Chondrocyte (in vitro differentiated cells): ENCODE results near the gene PAH. TPM values are rescaled to one million over a fixed set of nuclear protein-coding genes. Genes with fewer than 3 reads are reported as not detected.

Experiments used
- DNase-seq: peaks from one replicate; pipeline ENCODE4 v3.0.0; 2021; ENCODE audit warnings: mixed read lengths, low spot score
- H3K27ac Mint-ChIP-seq: one replicate; pipeline ENCODE4 v1.8.0; 2021; ENCODE audit warnings: mild to moderate bottlenecking, moderate library complexity, mixed read lengths; ENCODE audit not compliant: unreplicated experiment
- H3K27me3 Mint-ChIP-seq: 2 replicates; pipeline ENCODE4 v1.8.0; 2021; ENCODE audit warnings: low read depth, mixed read lengths
- H3K36me3 Mint-ChIP-seq: 2 replicates; pipeline ENCODE4 v1.8.0; 2021; ENCODE audit warnings: low read depth, mixed read lengths
- H3K4me1 Mint-ChIP-seq: 2 replicates; pipeline ENCODE4 v1.8.0; 2021; ENCODE audit warnings: low read depth, mild to moderate bottlenecking, mixed read lengths
- H3K4me3 Mint-ChIP-seq: one replicate; pipeline ENCODE4 v1.8.0; 2021; ENCODE audit warnings: mild to moderate bottlenecking, moderate library complexity, mixed read lengths; ENCODE audit not compliant: unreplicated experiment
- H3K9me3 Mint-ChIP-seq: 2 replicates; pipeline ENCODE4 v1.8.0; 2021; ENCODE audit warnings: low read depth, mixed read lengths
- total RNA-seq: library from RNA; stranded (reverse); gene quantifications from 3 replicates; pipeline ENCODE4 v1.2.1, GENCODE V29; 2021
- TF ChIP-seq, protein P1 (sequence below): fragments of 200-600 bp; sonication (generic); IDR thresholded peaks from 2 replicates; pipeline ENCODE4 v1.5.0; 2021; ENCODE audit warnings: antibody characterized with exemption, mild to moderate bottlenecking, moderate library complexity

The PAH gene
- total RNA-seq, 1 donor from 2014 or later = not detected

DNA sequence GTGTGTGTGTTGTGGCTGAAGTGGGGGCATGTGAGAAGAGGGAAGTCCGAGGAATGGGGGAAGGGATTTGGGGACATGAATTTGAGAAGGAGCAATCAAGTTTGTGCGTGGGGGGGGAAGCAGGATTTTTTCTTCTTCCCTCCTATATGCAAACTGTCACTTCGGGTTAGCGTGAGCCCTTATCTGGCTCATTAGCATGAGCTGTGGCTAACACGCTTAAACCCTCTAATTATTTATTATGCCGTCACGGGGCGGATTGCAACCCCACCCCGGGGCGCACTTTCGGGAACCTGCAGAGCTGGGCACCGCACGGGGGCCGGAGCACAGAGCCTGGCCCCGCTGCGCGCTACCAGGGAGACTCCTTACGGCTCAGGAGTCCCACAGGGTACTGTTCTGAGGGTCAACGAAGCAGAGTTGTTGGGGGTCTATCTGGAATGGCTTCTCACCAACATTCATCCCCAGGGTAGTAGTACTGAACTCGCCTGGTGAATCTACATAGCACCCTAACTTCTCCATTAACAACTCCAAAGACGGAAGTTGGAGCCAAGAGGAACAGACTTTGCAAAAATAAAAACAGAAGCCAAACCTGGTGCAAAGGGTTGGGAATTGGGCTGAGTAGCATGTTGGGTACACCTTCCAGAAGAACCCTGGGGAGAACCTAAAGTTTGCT, 34.0 kb upstream of the PAH start:
- TF ChIP-seq, protein P1, sequence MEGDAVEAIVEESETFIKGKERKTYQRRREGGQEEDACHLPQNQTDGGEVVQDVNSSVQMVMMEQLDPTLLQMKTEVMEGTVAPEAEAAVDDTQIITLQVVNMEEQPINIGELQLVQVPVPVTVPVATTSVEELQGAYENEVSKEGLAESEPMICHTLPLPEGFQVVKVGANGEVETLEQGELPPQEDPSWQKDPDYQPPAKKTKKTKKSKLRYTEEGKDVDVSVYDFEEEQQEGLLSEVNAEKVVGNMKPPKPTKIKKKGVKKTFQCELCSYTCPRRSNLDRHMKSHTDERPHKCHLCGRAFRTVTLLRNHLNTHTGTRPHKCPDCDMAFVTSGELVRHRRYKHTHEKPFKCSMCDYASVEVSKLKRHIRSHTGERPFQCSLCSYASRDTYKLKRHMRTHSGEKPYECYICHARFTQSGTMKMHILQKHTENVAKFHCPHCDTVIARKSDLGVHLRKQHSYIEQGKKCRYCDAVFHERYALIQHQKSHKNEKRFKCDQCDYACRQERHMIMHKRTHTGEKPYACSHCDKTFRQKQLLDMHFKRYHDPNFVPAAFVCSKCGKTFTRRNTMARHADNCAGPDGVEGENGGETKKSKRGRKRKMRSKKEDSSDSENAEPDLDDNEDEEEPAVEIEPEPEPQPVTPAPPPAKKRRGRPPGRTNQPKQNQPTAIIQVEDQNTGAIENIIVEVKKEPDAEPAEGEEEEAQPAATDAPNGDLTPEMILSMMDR = no peak
- Mint-ChIP-seq H3K27ac (no peak overlapping the region), H3K27me3 (peaks cover 81% of the 10 kb centered on the region), H3K36me3 (peaks cover 2% of the 10 kb centered on the region), H3K4me1 (no peaks in the 10 kb centered on the region), H3K9me3 (no peaks in the 10 kb centered on the region), H3K4me3 (no peak overlapping the region)
- DNase-seq = no peak

DNA sequence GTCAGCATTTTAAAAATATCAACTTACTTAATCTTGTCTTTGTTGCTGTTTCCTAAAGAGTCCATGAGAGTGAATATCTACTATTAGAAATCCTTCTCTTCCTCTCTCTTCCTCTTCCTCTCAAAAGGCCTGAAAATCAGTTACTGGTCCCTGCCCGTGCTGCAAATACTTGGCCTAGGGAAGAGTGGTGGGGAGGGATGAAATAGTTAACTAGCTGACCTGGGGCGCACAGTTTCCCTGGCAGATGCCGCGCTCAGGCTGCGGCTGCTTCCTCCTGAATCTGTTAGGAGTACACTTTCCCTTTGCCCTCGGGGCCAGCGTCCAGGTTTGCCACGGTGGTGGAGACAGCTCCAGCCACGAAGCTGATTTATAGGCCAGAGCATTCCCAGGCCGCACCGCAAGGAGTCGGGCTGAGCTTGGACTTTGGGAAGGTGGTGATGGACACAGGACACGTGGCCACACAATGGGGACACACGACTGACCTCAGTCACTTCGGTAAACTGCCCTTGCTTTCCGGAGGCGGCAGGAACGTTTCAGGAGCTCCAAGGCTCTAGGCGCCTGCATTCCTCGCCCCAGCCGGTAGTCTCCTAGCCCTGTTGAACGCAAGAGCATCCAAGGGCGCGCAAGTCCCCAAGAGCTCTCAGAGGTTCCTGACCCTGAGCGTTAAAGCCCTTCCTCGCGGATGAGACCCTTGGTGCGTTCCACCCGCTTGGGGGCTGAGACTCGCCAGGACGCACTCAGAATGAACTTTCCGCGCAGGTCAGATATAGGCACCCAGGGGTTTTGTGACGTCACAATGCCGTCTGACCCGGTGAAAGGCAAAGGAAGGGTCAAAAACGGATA, 33.3 kb upstream of the PAH start:
- Mint-ChIP-seq H3K9me3 (no peaks in the 10 kb centered on the region), H3K27me3 (peaks cover 74% of the 10 kb centered on the region), H3K27ac (no peak overlapping the region), H3K36me3 (peaks cover 2% of the 10 kb centered on the region), H3K4me1 (no peaks in the 10 kb centered on the region), H3K4me3 (no peak overlapping the region)
- no peak for DNase-seq
- TF ChIP-seq, protein P1 = no peak

GRCh38 chr12:102948941-102949352, 31.9 kb upstream of the PAH start:
- Mint-ChIP-seq H3K27me3 (peaks cover 60% of the 10 kb centered on the region), H3K36me3 (peaks cover 2% of the 10 kb centered on the region), H3K9me3 (no peaks in the 10 kb centered on the region), H3K4me1 (no peaks in the 10 kb centered on the region), H3K27ac (no peak overlapping the region), H3K4me3 (no peak overlapping the region)
- TF ChIP-seq, protein P1 = peak; percentile 92
- no peak for DNase-seq

DNA sequence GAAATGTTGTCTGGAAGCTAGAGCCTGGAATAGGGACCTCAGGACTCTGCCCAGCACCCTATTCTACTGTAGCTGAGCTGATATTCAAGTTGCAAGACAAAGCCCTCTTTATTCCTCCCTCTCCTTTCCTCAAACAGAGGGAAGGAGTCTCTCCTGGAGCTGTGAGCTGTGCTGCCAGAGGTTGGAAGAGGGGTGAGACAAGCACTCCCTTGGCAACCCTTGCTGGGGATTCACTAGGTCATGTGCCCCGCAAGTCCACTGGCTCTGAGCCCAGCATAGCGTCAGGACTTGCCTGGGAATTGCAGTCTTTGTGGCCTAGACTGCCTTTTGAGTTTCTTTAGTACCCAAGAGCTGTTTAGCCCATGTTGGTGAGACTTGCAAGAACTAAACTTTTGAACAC, 29.0 kb upstream of the PAH start:
- no peaks in the 10 kb centered on the region for H3K4me1 Mint-ChIP-seq
- peaks cover 40% of the 10 kb centered on the region for H3K27me3 Mint-ChIP-seq
- H3K9me3 Mint-ChIP-seq = peaks cover 21% of the 10 kb centered on the region
- H3K4me3 Mint-ChIP-seq = no peak overlapping the region
- H3K36me3 Mint-ChIP-seq = no peaks in the 10 kb centered on the region
- H3K27ac Mint-ChIP-seq = no peak overlapping the region
- DNase-seq = no peak
- TF ChIP-seq, protein P1 = no peak

GRCh38 chr12:102939670-102940222, 22.7 kb upstream of the PAH start:
- Mint-ChIP-seq H3K27ac (no peak overlapping the region), H3K4me3 (no peak overlapping the region), H3K27me3 (peaks cover 4% of the 10 kb centered on the region), H3K4me1 (no peaks in the 10 kb centered on the region), H3K9me3 (peaks cover 25% of the 10 kb centered on the region), H3K36me3 (no peaks in the 10 kb centered on the region)
- no peak for DNase-seq
- TF ChIP-seq, protein P1 = no peak
